Panc1 (cell line): ENCODE data around the gene PIP5K1C.

Experiments
- CTCF ChIP-seq: fragments of 450-650 bp; IDR thresholded peaks from 2 replicates; pipeline ENCODE4 v1.5.1; 2017; ENCODE audit warnings: mild to moderate bottlenecking
- POLR2AphosphoS5 ChIP-seq: IDR thresholded peaks from 2 replicates; pipeline ENCODE4 v1.6.1; 2012; ENCODE audit warnings: mild to moderate bottlenecking, low read depth, low read length, moderate library complexity
- SIN3A ChIP-seq: IDR thresholded peaks from 2 replicates; pipeline ENCODE4 v1.6.1; 2012; ENCODE audit warnings: low read depth, mild to moderate bottlenecking, low read length, moderate library complexity, borderline replicate concordance; ENCODE audit not compliant: insufficient read depth
- TCF7L2 ChIP-seq: IDR thresholded peaks from 2 replicates; pipeline ENCODE4 v1.6.1; 2011; ENCODE audit warnings: mild to moderate bottlenecking, low read depth, low read length, inconsistent platforms

GRCh38 chr19:3699741-3700241 lies 477 bp downstream of the PIP5K1C start:
- TF ChIP-seq TCF7L2 (no peak), POLR2AphosphoS5 (no peak), CTCF (no peak), SIN3A (no peak)
